ENCODE measurements around the gene SMIM20.

GRCh38 chr4:25936696-25937095 is 22.7 kb downstream of the SMIM20 start:
- no peak for TF ChIP-seq POLR2AphosphoS5 (IDR thresholded peaks at IDR 0.05)
- no peak for TF ChIP-seq CTCF (IDR thresholded peaks at IDR 0.05)
